ENCODE results near the gene SERPINI1.

The SERPINI1 gene

GRCh38 chr3:167852216-167852615 is 116.7 kb downstream of the SERPINI1 start:
- DNase-seq: no peak

GRCh38 chr3:167854063-167854462 is 118.5 kb downstream of the SERPINI1 start:
- DNase-seq: no peak

GRCh38 chr3:167854846-167855245 is 119.3 kb downstream of the SERPINI1 start:
- DNase-seq: no peak

DNA sequence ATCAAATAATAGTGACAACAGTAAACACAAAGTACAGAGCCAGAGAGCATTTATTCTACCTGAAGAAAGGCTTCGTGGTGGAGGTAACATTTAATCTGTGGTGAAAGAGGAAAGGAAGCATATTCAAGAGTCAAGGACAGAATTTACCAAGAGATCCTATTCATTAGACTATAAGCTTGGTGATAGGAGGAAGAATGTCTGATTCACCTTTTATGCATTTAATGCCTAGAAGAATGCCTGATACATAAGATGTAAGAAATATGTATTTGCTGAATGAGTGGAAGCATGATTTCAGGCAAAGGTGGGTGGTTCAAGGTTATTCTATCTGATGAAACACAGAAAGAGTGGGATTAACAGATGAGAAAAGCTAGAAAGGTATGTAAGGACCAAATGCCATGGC is 119.8 kb downstream of the SERPINI1 start:
- no peak for DNase-seq

GRCh38 chr3:167858865-167859264 is 123.3 kb downstream of the SERPINI1 start:
- DNase-seq: no peak

DNA sequence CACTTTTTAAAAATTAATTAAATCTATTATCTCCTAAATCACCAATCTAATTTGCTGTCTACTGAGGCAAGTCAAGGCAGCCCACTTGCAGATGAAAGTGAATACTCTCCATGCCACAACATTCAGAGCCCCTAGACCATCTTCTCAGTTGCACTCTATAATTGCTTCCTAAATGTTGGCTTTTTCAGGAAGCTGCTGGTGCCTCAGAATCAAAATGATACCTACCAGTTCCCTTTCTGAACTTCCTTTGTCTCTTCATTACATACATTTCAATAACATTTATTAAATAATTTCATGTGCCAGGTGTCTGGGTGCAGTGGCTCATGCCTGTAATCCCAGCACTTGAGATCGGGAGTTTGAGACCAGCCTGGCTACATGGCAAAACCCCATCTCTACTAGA is 124.1 kb downstream of the SERPINI1 start:
- DNase-seq: no peak

DNA sequence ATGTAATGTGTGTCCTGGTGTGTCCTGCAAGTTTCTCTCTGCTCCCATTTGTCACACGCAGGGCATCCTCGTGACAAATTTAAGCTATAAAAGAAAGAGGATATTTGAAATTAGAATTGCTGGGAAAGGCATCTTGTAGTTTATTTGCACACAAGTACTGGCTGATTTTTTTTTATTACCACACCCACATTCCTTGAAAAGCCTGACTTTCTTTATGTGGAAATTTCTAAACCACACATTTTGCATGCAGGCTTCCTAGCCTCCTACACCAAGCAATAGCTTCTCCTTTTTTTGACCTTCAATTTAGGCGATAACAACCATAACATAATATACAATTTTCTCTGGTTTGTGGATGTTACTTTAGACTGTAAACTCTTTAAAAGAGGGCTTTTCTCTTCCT is 126.1 kb downstream of the SERPINI1 start:
- DNase-seq: peak; percentile 21

- DNase-seq: no peak
These were observed 126.7 kb downstream of the SERPINI1 start for GRCh38 chr3:167862104-167862730.

DNA sequence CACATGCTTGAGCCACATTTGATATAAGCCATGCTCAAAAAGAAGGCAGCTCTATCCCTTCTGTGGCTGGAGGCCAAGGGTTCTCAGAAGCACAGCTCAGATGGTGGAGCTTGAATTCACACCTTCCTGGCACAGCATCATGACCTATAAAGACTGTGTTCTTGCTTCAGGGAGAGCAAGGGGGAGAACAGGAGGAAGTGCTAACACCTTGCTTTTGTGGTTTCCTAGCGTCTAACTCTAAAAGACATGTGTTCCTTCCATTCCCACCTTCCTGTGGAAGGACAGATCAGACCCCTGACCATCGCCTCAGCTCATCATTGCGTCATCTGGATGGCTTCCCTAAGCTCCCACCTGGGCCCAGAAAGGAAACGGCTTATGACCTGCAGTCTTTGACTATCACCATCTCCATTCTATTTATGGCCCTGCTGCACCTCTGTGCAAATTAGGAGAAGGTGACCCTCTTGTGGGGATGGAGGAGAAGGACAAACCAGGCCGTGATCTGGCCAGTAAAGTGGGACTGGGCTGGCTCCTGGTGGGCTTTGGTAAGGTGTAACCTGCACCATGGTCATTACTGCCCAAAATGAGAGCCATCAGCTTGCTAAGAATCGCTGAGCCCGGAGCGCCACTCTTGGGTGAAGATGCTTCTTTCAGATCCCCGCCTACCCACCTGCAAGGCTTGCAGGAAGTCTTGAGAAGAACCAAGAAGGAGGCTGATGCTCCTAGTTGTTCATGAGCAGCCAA is 128.5 kb downstream of the SERPINI1 start:
- DNase-seq: no peak

GRCh38 chr3:167864552-167864874 is 129.0 kb downstream of the SERPINI1 start:
- peak; percentile 3 for DNase-seq

- DNase-seq: peak; percentile 20
These were observed 130.8 kb downstream of the SERPINI1 start for GRCh38 chr3:167866331-167866730.

GRCh38 chr3:167867981-167868380 is 132.5 kb downstream of the SERPINI1 start:
- DNase-seq: no peak

DNA sequence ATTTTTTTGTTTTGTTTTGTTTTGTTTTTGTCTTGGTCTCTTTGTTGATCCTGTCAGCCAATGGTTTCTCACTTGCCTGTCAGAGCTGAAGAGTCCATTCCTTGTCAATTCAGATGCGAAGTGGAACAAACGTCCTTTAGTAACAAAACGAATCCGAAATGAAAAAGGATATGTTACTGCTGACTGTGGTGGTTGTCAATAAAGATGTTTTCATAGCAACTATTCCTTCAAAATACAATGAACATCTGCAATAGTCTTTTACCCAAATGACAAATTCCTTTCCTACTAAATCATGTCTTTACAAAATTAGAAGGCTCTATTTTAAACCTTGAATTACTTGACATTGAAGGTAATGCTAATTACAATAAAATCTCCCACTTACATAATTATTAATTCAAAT is 134.7 kb downstream of the SERPINI1 start:
- no peak for DNase-seq

DNA sequence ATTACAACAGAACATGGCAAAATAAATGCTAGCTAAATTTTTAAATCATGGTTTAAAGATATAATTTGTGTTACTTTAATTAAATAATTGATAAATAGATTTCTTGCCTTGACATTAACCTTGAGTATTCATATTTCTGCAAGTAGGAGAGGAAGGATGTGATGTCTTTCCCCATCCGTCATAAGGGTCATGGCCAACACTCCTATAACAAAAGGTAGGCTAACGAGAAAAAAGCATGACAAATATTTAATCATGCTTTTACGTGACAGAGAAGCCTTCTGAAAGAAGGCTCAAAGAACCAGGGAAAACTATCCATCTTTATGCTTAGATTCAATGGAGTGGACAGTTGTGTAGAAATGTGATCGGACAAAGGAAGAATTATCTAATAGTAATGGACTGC is 135.2 kb downstream of the SERPINI1 start:
- DNase-seq: no peak

GRCh38 chr3:167872032-167872431 is 136.5 kb downstream of the SERPINI1 start:
- DNase-seq: no peak

GRCh38 chr3:167872941-167873340 is 137.4 kb downstream of the SERPINI1 start:
- DNase-seq: peak; percentile 25

DNA sequence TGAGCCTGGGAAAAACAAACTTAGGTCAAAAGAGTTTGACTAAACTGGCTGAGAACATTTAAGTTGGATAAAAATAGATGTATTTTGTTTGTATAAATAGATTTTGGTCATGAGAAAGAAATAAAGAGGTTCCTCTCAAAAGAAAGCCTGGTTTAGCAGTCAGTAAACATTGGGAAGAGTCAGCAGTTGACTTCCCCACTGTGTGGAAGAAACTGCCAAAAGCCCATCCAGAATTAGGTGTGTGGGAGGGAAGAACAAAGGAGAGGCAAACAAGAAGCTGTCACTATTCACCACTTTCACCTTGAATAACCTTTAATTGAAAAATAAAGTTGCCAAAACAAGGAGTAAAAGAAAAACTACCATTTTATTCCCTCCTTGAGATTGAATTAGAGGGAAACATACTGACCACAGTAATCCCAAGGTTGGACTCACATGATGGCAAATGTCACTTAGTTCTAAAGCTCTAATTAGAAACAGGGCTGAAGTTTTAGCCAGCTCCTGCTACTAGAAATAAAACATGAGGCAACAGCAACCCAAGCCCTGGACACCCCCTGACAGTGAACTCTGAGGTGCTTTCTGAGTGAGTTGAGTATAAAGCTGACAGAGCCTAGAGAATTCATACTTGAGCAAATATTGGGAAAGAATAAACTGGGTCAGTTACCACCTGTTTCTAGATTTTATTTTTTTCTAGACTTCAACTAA is 139.3 kb downstream of the SERPINI1 start:
- no peak for DNase-seq

Measured in hematopoietic multipotent progenitor cell treated with erythropoietin and hydrocortisone succinate and interleukin-3 and kit ligand, for 6 days (in vitro differentiated cells).